NCI-H2227 (cell line): ENCODE data around the gene AFF2.

Source experiments
- DNase-seq: peaks from one replicate; lab custom pipeline; 2025; ENCODE audit not compliant: unreplicated experiment; lab: John Stamatoyannopoulos, UW

AFF2 gene

DNA sequence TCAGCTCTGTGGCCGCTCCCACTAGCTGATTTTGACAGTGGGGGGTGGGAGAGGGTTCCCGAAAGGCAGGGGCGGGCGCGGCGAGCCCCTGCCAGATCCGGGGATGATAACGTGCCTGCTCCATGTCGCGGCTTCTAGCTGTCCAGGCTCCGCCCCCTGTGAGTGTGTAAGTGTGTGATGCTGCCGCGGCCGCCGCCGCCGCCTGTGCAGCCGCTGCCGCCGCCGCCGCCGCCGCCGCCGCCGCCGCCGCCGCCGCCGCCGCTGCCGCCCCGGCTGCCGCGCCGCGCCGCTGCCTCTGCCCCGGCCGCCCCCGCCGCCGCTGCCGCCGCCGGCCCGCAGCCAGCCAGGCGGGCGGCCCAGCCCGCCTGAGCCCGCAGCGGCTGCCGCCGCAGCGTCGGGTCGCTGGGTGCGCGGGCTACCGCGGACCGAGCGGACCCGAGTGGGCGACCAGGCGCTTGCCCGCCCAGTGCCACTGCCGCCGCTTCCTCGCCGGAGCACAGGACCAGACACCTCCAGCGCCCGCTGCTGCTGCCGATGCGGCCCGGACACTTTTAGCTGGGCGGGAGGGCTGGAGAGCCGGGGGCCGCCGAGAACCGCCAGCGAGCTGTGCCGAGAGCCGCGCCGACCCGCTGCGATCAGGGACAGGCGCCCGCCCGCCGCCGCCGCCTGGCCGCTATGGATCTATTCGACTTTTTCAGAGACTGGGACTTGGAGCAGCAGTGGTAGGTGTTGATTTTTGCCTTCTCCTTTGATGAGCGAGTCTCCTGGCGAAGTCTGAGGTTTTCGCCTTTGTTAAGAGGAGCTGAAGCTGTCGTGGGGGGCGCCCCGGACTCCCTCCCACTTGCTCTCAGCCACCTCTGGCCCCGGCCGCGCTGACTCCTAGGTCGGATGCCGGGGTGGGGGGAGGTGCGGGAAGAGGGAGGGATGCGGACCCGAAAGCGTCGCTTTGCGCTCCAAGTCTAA is at the start of gene AFF2:
Gene AFF2 (plus strand): TSS at position 195 of the 963 bp plus-strand sequence. CDS start 481 bp downstream, at position 676.
- DNase-seq = peak; percentile 70

DNA sequence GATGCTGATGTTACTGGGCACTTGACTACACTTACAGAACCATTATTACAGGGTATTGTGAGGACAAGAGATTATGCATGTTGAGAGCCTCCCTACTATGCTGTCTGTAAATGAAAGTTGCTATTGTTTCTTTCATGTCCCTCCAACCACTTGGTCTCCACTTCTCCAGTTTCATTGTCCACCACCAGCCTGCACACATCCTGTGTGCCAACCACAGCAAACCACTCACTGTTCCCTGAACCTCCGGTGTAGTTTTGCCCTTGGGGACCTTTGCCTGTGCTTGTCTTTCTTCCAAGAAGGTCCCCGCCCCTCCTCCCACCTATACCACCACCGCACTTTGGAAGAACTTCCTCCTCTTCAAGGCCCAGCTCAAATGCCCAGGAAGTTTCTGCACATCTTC is 43.1 kb upstream of the AFF2 start:
- no peak for DNase-seq

DNA sequence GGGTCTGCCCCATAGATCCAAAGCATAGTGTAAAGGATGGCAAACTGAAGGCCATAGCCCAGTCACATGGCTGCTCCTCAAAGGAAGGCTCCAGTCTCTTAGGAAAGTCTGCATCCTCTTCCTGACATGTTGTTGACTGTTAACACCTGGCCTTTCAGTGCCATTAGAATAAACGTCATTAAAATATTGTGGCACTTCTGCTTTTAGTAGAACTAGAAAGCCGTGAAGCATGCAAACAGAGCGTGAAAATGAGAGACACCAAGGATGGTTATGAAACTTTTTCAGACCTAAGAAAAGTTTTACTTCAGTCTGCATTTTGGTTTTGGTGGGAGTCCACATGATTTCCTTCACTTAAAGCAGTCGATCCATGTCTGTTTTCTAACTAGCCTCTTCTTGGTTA is 41.1 kb upstream of the AFF2 start:
- DNase-seq = no peak

DNA sequence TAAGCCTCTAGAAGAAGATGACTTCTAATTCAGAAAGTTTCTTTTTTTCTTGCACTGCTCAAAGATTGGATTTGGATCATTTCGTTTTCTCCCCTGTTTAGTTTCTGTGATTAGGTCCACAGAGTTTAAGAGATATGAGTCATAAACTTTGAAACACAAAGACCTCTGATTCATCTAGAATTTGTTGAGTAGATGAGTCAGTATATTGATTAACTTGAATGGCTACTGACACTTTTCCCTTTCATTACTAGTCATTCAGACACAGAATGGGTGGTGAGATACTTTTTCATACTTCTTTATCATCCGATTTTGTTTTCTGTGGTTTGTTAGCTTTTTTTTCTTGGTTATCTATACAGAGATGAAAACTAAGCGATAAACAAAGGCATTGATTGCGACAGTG is 34.1 kb upstream of the AFF2 start:
- no peak for DNase-seq

DNA sequence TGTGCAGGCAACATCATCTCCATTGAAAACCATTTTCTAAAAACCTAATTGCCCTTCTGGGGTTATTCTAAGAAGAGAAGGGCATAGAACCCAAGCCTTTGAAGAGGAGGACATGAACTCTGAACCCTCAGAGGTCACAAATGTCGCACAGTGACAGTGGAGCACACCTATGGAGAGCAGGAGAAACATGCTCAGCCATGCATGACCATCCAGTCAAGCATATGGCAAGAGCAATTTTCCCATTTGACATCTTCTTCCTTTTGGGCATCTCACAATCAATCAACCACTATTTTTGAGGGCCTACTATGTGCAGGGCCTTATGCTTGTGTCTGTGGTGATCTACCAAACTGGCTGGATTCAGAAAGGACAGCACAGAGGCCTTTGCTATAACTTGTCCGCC is 30.1 kb upstream of the AFF2 start:
- no peak for DNase-seq

DNA sequence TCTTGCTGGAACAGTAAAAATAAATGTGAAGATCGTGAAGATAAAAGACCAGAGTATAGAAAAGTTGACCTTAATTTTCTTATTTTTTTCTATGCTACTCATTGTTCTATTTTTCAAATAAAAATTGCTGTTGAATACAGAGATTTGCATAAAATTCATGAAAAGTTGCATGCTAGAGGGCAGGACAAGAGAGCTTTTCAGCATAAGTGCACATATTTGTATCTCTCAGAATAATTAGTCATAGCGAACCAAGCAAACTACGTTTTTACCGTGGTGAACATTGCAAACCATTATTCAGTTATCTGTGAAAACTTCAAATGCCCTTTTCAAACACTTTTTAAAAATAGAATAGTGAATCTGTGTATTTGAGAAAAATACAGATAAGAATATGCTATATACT is 26.4 kb upstream of the AFF2 start:
- DNase-seq = no peak

DNA sequence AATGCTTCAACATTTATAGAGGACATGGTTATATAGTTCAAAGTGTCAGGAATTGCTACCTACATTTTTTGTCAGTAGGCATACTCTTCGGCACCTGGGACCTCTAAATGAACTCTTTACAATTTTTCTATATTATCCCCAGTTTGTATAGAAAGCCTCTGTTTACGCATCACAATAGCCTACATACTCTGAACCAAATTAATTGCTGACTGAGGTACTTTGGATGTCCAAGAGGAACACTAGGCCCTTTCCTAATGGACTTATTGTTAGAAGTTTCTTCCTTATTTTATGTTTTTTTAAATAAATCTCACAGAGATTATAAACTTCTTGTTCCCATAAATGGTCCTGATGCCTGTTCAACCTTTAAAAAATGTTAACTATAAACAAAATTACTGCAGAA is 8.4 kb upstream of the AFF2 start:
- no peak for DNase-seq

DNA sequence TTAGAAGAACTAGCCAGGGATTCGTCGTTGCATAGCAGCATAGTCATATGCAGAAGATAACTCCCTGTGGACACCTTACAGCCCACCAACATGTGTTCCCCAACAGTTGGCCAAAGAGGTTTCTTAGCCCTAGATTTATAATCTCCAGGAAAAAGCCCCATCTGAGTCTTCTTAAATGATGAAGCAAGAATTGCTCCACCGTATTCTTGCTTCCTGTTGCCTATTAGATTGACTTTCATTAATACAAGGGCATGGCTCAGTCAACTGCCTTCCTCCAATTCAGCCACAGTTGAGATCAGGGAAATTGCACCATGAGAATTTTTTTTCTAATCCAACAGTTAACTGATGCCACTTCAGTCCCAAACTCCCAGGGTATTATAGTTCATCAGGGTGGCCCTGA is 5.2 kb upstream of the AFF2 start:
- DNase-seq = no peak

DNA sequence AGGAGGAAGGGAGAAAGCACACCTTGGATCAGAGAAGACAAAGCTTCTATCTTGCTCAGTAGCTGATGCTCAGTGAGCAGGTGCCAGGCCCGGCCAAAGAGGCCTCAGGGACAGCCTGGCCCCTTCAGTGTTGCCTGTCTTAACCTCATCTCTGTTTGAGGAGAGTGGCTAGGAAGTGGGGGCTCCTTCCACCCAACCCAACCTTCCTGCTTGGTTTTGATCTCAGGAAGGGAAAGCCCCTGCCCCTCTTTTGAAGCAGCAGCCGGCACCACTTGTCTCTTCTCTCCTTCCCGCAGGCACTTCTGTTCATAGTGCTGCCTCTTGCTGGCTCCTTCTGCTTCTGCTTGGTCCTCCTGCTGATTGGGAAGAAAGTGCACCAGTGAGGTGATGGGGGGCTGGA is 2.4 kb upstream of the AFF2 start:
- no peak for DNase-seq

DNA sequence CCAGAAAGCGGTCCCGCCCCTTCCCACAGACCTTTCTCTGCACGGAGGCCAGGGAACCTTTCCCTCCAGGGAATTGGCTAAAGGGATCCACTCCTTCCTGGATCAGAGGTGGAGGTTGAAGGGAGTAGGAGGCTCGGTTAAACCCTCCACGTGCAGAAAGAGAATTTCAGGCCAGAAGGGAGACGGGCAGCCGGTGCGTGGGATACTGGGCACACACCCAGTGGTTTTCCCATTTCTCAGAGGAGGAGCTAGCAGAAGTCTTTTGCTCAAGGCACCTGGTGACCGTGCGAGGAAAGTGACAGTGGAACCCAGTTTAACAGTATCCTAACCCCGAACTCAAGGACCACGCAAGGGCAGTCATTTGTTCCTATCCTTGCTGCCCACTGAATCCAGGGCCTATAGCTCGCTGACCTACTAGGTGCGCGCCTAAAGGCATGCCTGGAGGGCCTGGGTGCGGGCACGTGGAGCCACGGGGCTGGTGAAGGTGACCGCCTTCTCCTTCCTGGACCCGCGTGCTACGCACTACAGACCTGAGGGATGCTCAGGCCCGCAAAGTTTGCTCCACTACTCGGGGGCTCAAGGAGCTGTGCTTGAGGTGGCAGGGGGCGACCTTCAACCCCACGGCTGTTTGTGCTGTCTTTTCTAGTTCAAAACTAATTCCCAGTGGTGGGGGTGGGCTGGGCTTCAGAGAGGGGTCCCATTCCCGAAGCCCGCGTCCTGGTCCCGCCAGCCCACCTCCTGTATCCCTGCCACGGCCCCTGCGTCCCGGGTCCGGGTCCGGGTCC is 587 bp upstream of the AFF2 start:
- DNase-seq = no peak

DNA sequence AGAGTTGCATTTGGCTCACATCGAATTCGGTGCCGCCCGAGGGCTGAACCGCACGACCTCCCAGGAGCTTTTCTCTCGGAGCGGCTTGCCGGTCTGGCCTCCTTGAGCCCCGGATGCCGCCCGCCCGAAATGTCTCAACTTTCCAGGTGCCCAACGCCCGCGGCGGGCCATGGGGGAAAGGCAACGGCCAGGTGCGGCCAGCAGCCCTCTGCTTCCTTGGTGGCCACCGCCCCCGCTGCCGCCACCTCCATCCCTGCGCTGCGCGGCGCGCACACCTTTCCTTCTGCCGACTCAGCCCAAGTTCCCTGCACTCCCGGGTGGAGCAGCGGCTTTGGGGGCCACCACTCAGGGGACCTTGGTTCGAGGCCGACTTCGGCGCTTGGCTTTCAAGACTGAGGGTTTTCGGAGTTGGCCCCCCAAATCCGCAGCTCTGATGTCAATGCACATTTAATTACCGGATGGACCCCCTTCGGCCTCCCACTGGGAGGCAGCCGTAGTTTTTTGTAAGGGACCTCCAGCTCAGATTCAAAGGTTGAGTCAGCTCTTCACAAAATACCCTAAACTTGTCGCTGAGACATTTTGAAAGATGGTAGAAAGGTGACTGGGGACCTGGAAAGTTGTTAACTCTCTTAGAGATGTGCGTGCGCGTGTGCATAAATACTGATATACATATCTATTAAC is 1.1 kb downstream of the AFF2 start:
- DNase-seq = no peak

DNA sequence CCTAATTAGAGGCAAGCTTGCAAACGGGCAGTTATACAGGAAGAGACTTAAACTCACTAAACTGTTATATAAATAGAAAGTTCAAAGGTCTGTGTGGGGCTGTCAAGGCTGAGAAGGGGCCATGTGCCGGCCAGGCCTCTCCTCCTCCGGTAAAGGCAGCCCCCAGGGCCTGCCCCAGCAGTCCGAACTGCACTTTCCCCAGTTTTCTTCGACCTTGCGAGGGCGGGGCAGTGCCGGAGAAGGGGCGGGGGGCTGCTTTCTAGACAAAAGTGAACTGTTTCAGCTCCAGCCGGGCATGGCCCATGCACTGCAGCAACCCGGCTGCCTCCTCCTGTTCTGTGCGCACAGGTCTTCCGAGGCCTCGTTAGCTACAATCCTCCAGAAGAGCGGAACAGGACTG is 4.1 kb downstream of the AFF2 start:
- no peak for DNase-seq

DNA sequence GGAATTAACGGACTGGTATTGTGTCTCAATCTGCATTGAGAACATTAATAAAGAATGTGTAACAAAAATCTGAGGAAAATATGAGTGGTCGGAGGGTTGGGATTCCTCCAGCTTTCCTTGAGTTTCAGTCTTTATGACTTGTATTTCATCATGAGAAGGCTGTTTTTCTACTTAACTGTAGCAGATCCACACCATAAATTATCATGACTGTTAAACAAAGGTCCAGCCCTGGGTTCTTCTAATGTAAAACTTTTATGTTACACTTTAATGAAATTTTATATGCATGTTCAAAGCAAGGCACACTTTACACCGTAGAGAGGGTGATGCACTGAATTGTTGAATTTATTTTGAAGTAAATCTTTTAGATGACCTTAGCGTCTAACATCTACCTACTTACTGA is 7.0 kb downstream of the AFF2 start:
- DNase-seq = no peak

DNA sequence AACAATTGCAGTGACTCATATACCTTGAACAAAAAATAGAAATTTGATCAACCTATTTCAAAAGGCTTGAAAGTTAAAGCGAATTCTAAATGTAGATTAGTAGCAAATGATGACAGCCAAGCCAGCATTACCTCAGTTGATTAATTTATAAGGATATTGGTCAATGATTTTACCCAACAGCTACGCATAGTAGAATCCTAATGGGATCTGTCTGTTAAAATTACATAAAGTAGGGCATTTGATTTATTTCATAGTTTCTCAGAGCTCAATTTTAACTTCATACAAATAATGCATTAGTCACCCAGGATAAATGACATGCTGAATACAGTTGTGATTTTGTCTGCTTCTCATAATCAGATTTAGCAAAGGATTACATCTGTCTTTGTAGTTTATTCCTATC is 12.0 kb downstream of the AFF2 start:
- DNase-seq = no peak

DNA sequence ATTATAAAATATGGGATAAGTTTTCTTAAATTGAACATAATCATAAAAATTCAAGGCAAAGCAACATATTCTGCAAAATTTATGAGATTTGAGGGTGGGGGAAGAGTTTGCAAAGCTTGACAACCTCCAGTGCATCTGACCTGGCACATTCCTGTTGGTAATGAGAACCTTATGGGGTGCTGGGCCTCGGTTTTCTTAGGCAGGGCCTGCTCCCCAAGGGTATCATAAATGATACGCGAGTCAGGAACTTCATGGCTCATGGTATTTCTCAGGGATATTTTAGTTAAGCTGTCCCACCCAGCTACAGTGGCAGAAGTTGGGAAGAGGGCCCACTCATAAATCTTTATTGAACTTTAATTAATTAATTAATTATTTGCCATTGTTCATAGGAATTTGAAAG is 13.2 kb downstream of the AFF2 start:
- no peak for DNase-seq

DNA sequence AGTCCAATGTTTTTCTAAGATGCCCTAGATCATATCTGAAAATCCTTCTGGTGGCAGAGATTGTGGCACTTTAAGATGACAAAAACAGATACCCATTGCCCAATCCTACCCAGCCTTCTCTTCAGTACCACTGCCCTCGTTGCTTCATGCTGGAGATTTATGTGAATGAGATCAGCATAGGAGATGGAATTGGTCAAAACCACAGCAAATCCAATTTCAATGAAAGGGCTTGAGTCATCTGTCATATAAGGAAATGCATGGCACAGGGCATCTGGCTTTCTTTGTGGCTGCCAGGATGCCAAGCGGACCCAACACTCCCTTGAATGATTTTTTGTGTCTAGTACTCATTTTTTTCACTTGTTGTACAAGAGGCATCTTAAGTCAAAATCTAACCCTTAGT is 16.8 kb downstream of the AFF2 start:
- no peak for DNase-seq

DNA sequence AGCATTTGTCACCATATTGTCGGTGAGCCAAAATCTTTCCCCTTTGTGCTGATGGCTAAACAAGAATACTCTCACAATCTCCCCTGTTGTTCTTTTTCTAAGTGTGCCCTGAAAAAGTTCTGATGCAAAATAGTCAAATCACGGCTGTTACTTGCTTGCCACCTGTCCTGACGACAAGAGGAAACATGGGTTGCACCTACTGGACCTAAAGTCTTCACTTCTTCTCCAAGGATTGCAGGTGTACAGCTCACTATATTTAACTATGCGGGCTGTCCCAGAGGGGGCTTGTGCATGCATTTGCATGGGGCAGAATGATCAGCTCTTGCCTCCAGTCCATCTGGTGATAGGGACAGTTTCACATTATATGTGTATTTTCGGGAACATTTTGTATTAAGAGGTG is 21.6 kb downstream of the AFF2 start:
- no peak for DNase-seq

DNA sequence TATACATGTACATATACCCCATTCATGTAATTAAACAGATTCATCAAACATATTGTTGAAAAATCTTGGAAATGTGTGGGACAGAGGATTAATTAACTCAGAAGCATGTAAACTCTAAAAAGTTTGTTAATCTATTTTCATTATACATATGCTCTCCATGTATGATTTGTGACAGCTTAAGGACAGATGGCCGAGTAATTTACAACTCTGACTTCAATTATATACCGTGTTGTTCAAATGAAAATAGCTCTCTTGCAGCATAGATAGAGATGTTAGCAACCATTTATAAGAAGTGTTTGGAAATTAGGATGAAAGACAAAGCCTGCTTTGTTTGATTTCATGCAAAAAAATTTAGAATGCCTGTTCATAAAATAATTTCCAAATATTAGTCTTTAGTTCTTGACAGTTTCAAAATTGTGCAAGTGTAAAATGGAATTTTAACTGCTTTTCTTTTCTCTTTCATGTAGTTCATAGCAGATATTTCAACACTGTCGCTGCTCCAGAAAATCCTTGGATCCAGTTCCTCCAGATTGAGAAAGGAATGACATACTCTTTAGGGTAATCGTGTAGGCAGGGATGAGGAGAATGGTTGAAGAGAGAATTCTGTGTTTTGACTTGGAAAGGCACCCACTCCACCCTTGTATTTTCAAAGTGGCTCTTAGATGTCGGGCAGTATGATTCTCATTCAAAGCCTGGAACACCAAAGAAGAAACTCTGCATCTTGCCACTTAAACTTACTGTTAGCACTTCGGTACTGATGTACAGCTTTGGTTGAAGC is 23.1 kb downstream of the AFF2 start:
- DNase-seq = no peak

DNA sequence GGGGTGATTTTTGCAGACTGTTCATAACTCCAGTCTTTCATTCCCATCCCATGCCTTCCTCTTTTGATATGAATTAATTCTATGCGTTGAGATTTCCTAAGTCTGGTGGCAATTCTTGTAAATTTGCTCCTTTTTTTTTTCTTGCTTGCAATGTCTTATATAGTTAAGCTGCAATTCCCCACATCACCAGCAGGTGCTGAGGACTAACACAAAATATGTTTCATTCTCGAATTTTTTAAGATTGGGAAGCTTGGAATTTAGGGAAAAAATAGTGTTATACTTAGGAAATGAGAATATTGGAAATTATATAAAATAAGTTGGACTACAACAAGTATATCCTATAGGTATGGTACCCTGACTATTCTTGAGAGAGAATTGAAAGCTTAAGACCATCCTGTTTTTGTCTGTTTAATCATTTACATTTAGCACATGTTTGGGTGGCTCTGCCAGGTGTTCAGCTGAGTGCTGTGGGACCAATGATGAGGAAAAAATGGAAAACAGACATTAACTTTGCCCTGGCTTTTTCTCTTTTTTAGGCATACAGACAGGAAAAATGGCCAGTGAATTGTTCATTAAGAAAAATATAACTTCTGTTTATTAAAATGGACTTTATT is 30.2 kb downstream of the AFF2 start:
- peak; percentile 4 for DNase-seq

DNA sequence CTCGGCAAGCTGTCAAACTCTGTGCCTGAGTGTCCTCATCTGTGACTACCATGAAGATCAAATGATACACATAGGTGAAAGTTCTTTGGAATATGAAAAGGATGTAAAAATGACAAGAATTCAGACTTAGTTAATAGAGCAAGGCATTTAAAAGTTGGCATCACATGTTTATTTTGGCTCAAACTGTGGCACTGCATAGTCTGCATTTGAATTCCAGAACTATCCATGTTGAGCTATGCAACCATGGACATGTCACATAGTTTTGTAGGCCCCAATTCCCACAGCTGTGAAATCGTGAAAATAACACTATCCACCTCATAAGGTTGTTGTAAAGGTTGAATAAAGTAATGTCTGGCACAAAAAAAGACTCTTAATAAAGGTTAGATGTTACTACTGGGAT is 33.9 kb downstream of the AFF2 start:
- no peak for DNase-seq
